ENCODE data around the gene CCDC57. TPM values are rescaled to one million over a fixed set of nuclear protein-coding genes. Genes with fewer than 3 reads are reported as not detected.

Gene CCDC57
- total and polyA plus RNA-seq, 8 donors, result 19.6 to 176 (median 25.4) TPM

GRCh38 chr17:82158825-82159224, 53.8 kb downstream of the CCDC57 start:
- H3K4me1 ChIP-seq, result no peaks in the 10 kb centered on the region
- TF ChIP-seq CTCF (IDR thresholded peaks at IDR 0.05), result no peak
- no peaks in the 10 kb centered on the region for H3K27me3 ChIP-seq
- no peaks in the 10 kb centered on the region for H3K9me3 ChIP-seq
- peaks cover 0 to 4% (median 0%) of the 10 kb centered on the region in 3 donors for H3K36me3 ChIP-seq
- DNase-seq, result no peak
- FAIRE-seq, result no peak
- WGBS, 2 donors, result 85 to 88% methylated on average over 10 of the region's 10 CpGs
- H3K4me3 ChIP-seq, result no peak overlapping the region
- no peak for ATAC-seq
- no peak overlapping the region for H3K27ac ChIP-seq
- intact Hi-C loops (cut with DNase I), result loop anchor here (5.0 to 10.0 kb wide), 2 partner anchors 132 to 134 kb away; partner anchors contain the start of genes CENPX (in 1 of the 3) and LRRC45 (in 1 of the 3)

GRCh38 chr17:82157046-82158035, 55.3 kb downstream of the CCDC57 start:
- Histone ChIP-seq H3K36me3 (peaks cover 0 to 4% (median 0%) of the 10 kb centered on the region in 3 donors), H3K27me3 (no peaks in the 10 kb centered on the region), H3K4me3 (no peak overlapping the region), H3K27ac (no peak overlapping the region), H3K9me3 (no peaks in the 10 kb centered on the region), H3K4me1 (no peaks in the 10 kb centered on the region)
- intact Hi-C loops (cut with DNase I), result loop anchor here (5.0 to 10.0 kb wide), 2 partner anchors 130 to 133 kb away; partner anchors contain the start of genes CENPX (in 1 of the 3) and LRRC45 (in 1 of the 3)
- no peak for DNase-seq
- 88% methylated on average over 36 of the region's 36 CpGs for whole genome bisulfite sequencing, 2 donors
- no peak for FAIRE-seq
- no peak for TF ChIP-seq CTCF (IDR thresholded peaks at IDR 0.05)
- no peak for ATAC-seq

- intact Hi-C loops (cut with DNase I), result loop anchor here (5.0 to 10.0 kb wide), 2 partner anchors 129 to 132 kb away; partner anchors contain the start of genes CENPX (in 1 of the 3) and LRRC45 (in 1 of the 3)
- DNase-seq (no peak), ATAC-seq (no peak), FAIRE-seq (no peak)
- Histone ChIP-seq H3K27ac (no peak overlapping the region), H3K36me3 (peaks cover 0 to 4% (median 0%) of the 10 kb centered on the region in 3 donors), H3K27me3 (no peaks in the 10 kb centered on the region), H3K4me1 (no peaks in the 10 kb centered on the region), H3K9me3 (no peaks in the 10 kb centered on the region), H3K4me3 (no peak overlapping the region)
- TF ChIP-seq CTCF (IDR thresholded peaks at IDR 0.05), result no peak
- WGBS, 2 donors, result 91 to 97% methylated on average over 13 to 14 of the region's 14 CpGs
These were observed 56.2 kb downstream of the CCDC57 start for GRCh38 chr17:82156284-82156925.

- no peaks in the 10 kb centered on the region for H3K36me3 ChIP-seq
- H3K9me3 ChIP-seq, result no peaks in the 10 kb centered on the region
- no peak for DNase-seq
- no peak for TF ChIP-seq CTCF (IDR thresholded peaks at IDR 0.05)
- no peaks in the 10 kb centered on the region for H3K27me3 ChIP-seq
- intact Hi-C loops (cut with DNase I), result loop anchor here (5.0 to 10.0 kb wide), 2 partner anchors 128 to 131 kb away; partner anchors contain the start of genes CENPX (in 1 of the 3) and LRRC45 (in 1 of the 3)
- no peak overlapping the region for H3K4me3 ChIP-seq
- H3K4me1 ChIP-seq, result no peaks in the 10 kb centered on the region
- no peak for ATAC-seq
- FAIRE-seq, result no peak
- WGBS, 2 donors, result 91 to 94% methylated on average over 9 of the region's 9 CpGs
- H3K27ac ChIP-seq, result no peak overlapping the region
These were observed 57.0 kb downstream of the CCDC57 start for GRCh38 chr17:82155606-82156005.
